NCI-H748 (cell line): Measurements from ENCODE around the gene GPM6B.

Experiments used
- DNase-seq: peaks from one replicate; lab custom pipeline; 2025; ENCODE audit not compliant: unreplicated experiment; lab: John Stamatoyannopoulos, UW

GPM6B gene

DNA sequence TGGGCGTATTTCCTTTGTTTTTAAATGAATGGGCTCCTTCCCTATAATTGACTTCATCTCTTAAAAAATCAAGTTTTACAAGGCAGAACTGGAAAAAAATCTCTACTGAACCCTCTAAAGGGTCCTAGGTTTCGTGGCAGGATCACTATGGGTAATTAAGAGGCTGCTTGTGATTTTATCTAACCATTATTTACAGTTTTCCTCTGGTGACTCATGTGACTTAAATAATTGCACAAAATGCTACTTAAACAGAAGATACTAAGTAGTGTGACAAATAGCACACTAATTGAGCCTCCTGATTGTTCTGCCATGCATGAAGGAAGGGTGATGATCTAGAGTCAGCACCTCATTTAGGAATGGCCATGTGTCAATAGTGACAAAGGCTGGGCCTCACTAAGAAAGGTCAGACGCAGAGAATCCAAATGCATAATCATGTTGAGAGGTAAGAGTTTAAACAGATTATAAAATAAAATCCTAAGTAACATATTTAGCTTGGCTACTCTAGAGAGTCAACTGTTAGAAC lies 46.8 kb downstream of the GPM6B start:
- peak; percentile 60 for DNase-seq

DNA sequence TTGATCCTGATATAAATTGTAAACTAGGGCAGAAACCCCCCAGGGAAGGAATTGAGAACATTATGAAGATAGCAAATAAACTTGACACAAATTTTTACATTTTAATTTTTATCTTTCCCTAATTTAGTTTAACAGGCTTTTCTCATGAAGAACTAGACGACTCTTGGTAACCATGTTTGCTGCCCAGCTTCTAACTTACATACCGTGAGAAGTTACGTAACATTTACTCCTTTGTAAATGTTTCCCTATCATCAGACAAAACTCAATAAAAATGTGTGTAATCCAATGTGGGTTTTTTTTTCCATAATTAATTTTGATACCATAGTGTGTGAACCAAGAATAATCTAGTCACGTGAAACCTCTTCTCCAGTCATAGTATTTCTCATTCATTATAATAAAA lies 48.0 kb downstream of the GPM6B start:
- DNase-seq, result no peak

DNA sequence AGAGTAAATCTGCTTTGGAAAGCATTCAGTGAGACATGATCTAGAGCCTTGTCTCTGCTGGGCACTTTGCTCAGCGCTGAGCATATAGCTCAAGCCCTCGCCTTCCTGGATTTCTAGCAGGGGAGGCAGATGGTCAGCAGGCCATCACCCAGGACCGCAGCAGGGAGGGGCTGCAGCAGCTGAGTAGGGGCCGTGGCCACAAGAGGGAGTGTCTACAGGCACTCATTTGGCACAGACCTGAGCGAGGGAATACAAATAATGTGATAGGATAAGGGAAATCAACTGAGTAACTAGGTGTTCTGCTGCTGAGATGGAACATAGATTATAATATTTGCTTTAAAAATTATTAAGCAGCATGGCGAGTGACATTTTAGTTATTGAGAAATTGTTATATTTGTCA lies 52.1 kb downstream of the GPM6B start:
- DNase-seq, result no peak

DNA sequence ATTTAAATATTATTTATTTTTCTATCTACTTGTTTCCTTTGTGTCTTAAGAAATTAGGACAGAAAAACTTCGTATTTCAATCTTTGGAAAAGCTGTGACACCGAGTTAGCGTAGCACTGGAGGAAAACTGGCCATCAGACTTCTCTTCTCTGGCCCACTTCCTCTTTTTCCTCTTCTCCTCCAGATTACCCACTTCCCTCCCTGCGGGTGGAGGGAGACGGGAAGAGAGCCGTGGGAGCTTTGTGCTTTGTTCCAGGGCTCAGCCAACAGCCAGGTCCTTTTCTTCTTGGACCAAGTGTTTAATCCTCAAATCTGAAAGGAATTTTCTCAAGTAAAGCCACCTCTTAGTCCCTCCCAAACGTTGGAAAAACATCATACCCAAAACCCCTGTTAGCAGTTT lies 52.6 kb downstream of the GPM6B start:
- DNase-seq, result no peak

DNA sequence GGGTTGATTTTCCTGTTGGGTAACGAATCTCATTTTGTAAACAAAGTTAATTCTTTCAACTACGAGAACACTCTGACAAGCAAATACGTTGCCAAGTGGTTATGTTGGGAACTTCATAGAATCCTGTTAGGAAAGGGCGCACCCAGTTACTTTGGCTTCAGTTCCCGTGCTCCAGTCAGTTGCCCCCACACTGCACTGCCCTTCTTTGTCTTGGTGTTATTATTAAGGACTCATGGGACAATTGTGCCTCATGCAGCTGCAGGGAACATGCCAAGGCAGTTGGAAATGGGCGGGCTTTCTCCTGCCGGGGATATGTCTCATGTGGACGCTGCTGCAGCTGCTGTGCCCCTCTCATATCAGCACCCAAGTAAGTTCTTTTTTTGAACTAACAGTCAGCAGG lies 53.4 kb downstream of the GPM6B start:
- no peak for DNase-seq

DNA sequence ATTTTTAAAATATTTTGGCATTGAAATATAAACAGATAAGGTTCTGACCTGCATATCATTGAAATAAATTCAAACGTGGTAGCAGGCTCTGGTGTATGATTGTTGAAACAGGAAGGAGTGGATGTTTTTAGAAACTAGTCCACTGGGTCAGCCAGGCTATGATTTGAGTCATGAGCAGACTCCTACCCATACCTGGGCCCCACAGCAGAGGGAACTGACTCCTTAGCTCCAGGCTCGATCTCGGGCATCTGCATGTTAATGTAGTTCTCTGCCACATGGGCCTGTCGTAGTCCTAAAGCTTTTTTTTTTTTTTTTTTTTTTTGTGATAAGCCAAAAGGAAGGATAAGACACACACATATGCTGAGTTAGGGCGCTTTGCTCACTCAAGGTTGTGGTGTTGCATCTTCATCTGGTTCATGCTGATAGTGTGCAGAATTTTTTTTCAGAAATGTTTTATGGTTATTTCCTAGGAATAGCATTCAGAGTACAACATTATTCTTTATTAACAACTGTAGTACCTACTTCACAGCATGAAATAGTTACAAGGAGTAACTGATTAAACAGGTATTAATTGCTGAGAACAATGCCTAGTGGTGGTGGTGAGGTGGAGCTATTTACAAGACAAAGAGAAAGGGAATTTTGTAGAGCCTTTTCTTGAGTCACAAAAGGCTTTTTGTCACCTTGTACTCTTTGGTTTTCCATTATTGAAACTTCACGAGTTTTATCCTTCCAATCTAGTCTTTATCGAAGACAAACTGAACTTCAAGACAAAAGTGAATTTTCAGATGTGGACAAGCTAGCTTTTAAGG lies 55.1 kb downstream of the GPM6B start:
- no peak for DNase-seq

DNA sequence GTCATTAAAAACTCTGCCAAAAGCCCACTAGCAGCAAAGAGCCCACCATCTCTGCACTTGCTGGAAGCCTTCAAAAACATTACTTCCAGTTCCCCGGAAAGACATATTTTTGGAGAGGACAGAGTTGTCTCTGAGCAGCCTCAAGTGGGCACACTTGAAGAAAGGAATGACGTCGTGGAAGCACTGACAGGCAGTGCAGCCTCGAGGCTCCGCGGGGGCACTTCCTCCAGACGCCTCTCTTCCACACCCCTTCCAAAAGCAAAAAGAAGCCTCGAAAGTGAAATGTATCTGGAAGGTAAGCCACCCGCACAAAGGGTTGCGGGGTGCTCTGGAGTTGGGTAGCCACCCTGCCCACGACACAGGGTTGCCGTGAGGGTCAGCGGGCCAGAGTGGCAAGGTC lies 56.5 kb downstream of the GPM6B start:
- DNase-seq, result no peak

DNA sequence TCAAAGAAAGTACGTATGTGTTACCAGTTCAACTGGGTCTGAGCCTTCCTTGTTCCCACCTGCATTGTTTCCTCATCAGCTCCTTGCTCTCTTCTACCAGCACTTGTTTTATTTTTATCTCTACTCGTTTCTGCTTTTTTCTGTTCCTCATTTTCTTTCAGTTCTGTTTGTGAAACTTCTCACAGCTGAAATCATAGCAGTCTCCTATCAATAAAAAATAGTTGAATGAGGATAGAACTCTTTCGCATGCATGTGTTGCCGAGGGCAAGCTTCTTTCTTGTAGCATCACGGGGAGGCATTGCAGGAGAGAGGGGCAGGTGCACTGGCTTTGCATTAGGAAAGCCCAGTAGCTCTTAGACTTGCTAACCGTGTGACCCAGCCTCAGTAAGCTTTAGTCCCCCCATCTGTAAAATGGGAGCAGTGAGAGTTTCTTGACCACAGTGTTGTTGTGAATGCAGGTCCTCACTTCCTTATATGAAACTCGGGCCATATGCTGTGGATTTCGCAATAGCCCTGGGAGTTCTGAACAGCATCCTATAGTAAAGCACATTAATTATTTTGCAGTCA lies 57.7 kb downstream of the GPM6B start:
- no peak for DNase-seq

DNA sequence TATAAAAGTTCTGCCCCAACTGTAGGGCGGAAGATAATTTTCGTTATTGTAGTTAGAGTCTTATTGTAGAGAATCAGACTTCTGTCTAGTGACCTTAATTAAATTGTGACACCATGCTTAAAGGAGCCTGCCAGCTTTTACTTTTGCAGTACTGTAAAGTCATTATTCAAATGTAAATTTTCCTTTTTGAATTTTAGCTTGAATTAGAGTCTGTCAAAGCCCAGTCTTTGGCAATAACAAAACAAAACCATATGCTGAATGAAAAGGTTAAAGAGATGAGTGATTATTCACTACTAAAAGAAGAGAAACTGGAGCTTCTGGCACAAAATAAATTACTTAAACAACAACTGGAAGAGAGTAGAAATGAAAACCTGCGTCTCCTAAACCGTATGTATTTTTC lies 60.5 kb downstream of the GPM6B start:
- no peak for DNase-seq

DNA sequence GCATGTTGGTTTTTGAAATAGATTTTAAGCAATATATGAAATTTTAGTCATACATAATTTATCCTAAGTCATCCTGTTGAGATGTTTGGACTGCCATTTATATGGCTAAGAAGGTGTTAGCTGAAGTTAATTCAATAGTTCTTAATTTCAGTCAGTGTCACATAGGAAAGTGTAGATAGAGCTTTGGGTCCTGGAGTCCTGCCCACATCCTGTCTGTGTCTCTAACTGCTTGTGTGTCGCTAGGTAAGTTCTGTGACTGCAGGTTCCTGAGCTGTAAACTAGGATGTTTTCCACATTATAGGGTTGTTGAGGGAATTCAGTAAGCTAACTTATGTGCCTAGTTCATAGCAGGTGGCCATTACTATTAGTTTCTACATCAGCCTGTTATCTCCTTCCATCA lies 61.6 kb downstream of the GPM6B start:
- DNase-seq, result no peak

DNA sequence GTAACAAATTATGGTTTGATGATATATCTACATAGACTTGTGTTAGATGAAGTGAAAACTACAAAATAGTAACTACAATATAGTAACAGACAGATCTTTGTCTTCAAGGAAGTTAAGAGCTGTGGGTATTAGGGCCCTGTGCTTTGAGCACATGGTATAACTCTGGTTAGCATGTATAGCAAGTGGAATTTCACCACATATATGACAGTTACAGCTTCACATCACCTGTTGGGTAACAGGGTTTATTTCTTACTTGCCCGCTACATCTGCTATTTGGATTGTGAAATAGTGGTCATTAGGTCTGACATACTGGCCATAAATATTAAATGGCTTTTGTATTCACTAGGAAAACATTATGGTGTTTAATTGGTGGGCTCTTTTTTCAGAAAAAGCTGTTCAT lies 62.1 kb downstream of the GPM6B start:
- no peak for DNase-seq

DNA sequence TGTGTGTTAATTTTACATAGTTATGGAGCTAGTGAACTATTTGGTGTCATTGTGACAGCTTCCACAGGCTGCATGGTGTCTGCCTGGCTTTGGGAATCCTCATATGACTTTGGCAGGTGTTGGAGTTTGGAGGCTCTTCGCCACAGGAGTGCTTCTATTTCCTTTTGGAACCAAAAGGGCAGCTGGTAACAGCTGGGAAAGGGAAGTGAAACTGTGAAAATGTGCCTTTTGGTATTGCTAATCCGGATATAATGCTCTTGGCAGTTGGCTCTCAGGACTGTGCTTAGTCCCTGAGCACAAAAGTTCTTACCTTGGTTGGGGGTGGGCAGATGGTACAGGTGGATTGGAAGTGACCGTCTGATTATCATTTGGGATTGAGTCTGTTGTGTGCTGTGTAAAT lies 64.2 kb downstream of the GPM6B start:
- DNase-seq, result no peak

DNA sequence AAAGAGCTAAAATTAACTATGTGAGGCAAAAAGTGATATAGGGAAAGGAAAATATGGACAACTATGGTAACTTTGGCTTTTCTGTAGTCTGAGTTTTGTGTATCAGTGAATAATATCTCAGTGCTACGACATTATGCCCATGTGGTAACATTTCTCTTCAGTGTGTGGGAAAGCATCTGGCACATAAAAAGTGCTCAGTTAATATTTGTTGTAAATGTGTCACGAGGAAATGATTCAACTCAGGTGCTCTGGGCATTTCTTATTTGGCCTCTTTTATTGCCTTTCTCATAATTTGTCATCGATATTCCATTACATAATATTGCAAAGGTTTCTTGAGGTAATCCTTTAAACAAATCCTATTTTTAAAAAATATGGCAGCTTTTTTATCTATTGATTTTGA lies 64.8 kb downstream of the GPM6B start:
- no peak for DNase-seq

DNA sequence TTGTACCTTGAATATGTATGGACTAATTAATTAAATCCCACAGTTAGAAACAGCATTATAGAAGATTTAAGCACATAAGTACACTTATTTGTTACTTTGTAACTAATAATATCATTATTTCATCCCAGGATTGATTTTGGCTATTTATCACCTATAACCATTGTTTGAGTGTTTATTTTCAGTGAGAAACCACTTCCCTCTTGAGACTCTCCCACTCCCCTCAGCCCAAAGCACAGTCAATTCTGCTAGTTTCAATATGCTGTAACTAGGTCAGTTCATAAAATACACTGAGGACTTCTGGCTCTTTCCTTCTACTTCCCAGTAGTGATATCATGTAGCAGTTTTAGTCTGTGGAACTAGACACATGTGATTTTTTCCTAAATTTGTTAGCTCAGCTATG lies 66.1 kb downstream of the GPM6B start:
- DNase-seq, result no peak

DNA sequence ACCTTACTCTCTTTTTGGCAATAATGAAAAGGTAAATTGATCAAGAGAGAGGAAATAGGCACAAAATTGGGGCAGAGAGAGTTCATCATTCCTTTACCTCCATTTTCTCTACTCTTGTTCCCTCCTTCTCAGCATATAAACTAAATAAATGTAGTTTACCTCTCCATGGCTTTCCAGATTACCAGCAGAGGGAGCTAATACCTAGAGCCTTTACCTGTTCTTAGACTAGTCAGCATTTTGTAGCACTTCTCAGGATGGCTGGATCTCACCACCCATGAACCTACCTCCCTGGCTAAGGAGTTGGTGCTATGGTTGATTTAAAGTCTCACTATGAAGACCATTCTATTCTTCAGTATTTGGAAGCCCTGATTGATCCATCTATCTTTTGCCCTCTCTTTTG lies 66.7 kb downstream of the GPM6B start:
- peak; percentile 58 for DNase-seq

DNA sequence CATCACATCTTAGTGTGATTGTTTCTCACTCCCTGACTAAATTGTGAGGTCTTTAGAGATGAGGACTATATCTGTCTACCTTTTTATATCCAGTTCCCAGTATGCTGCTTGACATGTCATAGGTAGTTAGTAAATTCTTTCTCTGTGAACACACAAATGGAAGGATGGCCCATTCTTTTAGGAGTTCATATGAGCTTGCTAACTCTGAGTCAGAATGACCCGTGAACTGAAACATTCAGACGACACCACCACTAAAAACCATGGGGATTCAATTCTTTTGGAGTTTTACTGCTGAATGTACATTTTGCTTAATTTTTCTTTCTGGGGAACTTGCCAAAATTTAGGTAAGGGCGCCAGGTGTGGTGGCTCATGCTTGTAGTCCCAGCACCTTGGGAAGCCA lies 68.4 kb downstream of the GPM6B start:
- no peak for DNase-seq

DNA sequence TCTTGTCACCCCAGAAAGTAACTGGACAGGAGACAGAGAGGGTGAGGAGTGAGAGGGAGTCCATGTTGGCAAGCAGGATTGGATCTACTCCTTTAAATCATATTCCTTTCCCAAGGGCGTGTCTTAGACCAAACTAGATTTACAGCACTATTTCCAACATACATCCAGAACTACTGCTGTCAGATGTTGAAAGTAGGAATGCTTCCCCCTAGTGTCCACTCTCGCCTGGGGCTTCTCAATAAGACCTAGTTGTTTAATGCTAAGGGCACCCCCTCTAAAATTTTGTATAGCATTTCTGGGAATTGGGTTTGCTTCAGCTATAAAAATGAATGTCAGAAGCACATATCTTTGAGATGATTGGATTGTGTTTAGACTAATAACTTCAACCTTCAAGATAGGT lies 69.1 kb downstream of the GPM6B start:
- DNase-seq, result peak; percentile 32

DNA sequence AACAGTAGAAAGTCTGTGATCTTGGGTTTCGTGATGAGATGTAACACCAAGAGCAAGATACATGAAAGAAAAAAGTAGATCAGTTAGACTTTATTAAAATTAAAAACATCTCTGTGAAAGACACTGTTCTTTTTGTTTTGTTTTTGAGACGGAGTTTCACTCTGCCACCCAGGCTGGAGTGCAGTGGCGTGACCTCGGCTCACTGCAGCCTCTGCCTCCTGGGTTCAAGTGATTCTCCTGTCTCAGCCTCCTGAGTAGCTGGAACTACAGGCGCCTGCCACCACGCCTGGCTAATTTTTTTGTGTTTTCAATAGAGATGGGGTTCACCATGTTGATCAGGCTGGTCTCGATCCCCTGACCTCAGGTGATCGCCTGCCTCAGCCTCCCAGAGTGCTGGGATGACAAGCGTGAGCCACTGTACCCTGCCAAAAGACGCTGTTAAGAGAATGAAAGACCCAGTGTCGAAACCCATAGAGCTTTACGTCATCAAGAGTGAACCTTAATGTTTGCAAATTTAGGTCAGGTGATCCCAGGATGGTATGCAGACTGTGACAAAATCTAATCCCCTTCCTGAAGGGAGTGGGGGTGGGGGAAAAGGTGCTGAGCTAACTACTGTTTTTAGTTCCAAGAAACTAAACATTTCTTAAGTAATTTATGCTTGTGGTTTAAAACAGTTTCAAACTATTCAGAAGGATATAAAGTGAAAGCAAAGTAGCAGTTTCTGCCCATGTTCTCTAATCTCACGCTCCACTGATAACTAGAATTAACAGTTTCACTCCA lies 74.3 kb downstream of the GPM6B start:
- DNase-seq, result no peak

DNA sequence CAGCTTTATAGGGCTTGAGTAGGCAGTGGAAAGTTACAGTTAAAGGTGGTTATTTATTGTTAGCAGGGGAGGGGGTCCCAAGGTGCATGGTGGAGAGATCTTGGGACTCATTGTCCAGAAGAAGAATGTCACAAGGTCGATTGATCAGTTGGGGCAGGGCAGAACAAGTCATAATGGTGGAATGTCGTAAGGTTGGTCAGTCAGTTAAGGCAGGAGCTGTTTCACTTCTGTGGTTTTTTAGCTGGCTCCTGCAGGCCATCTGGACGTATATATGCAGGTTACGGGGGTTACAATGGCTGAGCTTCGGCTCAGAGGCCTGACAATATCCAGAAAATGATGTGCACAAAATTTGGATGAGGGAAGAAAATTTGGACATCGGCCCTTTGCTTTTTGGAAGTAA lies 75.2 kb downstream of the GPM6B start:
- DNase-seq, result no peak

DNA sequence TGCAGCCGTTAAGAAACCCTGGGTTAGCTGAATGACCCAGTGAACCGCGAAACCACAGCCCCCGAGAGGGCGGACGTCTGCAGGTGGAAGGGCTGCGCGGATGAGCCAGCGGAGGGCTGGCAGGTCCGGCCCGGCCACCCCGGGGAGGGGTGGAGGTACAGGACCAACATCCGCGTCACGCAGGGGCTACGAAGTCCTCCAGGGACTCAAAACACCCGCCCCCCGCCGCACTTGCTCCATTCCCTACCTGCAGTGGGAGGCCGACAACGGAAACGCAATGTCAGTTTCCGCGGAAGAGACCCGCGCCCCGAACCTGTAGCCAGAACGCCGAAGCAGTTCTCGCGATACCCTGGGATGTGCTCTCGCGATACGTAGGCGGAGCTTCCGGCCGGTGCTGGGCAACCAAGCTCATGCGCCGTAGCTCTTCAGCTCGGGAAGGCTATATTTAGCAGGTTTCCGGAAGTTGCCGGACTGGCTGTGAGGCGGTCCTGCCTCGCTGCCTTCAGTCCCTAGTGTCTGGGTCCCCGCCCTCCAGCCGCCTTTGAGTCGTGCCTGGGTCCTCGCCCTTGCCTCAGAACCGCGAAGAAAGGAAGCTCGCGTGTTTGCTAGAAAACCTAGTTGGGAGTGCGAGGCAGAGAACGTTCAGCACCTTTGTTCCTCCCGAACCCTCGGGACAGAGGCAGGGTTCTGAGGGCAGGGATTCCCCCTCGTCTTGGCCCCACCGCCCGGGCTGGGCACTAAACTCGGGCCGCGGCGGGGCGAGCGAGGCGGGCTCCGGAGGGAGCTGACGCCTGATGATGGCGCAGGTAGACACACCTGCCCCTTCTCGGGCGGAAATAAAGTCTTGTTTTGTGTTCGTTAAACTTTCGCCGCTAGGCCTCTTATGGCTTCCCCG lies 82.4 kb downstream of the GPM6B start, which contains the start of the genes OFD1 and TRAPPC2:
Gene OFD1 (plus strand): TSS at position 471 of the 895 bp plus-strand sequence. CDS start 324 bp downstream, at position 795.
Gene TRAPPC2 (minus strand): TSS at position 343 of the 895 bp plus-strand sequence. CDS start 14,657 bp downstream, outside the sequence.
- peak; percentile 98 for DNase-seq

DNA sequence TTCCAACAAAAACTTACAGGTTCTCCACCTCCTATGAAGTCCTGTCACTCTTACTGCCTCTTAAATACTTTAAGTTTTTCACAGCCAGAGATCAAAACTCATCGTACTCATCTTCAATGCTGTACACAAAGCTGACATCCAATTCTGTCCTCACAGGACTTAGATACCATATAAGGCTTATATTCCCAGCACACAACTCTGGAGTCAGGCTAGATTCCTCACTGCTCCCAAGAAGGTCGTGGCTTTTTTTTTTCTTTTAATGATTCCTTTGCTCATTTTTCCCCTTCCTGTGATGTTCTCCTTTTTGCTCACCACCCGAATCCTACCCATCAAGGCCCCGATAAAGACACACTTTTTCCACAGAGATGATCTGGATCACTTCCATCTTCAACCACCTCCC lies 83.4 kb downstream of the GPM6B start:
- no peak for DNase-seq
